ENCODE measurements around the gene SDHB. TPM values are rescaled to one million over a fixed set of nuclear protein-coding genes. Genes with fewer than 3 reads are reported as not detected.

SDHB gene
- total RNA-seq, 1 donor from 2014 or later, result 47.2 TPM

GRCh38 chr1:17018849-17019248 is 35.0 kb downstream of the SDHB start:
- Mint-ChIP-seq H3K27me3 (ENCODE audit: low read depth) (no peaks in the 10 kb centered on the region), H3K4me3 (no peak overlapping the region), H3K4me1 (peaks cover 8% of the 10 kb centered on the region), H3K36me3 (ENCODE audit: low read depth) (peaks cover 5% of the 10 kb centered on the region), H3K27ac (ENCODE audit: unreplicated experiment) (no peak overlapping the region), H3K9me3 (no peaks in the 10 kb centered on the region)
- no peak for DNase-seq (ENCODE audit: low read depth, low spot score)
- TF ChIP-seq, protein P1, sequence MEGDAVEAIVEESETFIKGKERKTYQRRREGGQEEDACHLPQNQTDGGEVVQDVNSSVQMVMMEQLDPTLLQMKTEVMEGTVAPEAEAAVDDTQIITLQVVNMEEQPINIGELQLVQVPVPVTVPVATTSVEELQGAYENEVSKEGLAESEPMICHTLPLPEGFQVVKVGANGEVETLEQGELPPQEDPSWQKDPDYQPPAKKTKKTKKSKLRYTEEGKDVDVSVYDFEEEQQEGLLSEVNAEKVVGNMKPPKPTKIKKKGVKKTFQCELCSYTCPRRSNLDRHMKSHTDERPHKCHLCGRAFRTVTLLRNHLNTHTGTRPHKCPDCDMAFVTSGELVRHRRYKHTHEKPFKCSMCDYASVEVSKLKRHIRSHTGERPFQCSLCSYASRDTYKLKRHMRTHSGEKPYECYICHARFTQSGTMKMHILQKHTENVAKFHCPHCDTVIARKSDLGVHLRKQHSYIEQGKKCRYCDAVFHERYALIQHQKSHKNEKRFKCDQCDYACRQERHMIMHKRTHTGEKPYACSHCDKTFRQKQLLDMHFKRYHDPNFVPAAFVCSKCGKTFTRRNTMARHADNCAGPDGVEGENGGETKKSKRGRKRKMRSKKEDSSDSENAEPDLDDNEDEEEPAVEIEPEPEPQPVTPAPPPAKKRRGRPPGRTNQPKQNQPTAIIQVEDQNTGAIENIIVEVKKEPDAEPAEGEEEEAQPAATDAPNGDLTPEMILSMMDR (conservative IDR thresholded peaks at IDR 0.05), result no peak

DNA sequence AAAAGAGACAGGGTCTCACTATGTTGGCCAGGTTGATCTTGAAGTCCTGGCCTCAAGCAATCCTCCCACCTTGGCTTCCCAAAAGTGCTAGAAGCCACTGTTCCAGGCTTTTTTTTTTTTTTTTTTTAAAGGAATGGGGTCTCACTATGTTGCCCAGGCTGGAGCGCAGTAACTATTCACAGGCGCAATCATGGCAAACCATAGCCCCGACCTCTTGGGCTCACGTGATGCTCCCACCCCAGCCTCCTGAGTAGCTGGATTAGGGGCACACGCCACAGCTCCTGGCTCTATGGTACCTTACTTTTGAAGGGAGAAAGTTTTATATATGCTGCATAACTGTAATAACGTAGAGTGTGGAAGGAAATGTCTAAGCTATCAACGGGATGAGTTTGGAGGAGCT is 36.4 kb downstream of the SDHB start:
- H3K4me1 Mint-ChIP-seq, result peaks cover 8% of the 10 kb centered on the region
- TF ChIP-seq, protein P1 (conservative IDR thresholded peaks at IDR 0.05), result no peak
- no peak overlapping the region for H3K4me3 Mint-ChIP-seq
- no peak for DNase-seq (ENCODE audit: low read depth, low spot score)
- peaks cover 5% of the 10 kb centered on the region for H3K27me3 Mint-ChIP-seq (ENCODE audit: low read depth)
- no peak overlapping the region for H3K27ac Mint-ChIP-seq (ENCODE audit: unreplicated experiment)
- H3K9me3 Mint-ChIP-seq, result no peaks in the 10 kb centered on the region
- peaks cover 5% of the 10 kb centered on the region for H3K36me3 Mint-ChIP-seq (ENCODE audit: low read depth)

DNA sequence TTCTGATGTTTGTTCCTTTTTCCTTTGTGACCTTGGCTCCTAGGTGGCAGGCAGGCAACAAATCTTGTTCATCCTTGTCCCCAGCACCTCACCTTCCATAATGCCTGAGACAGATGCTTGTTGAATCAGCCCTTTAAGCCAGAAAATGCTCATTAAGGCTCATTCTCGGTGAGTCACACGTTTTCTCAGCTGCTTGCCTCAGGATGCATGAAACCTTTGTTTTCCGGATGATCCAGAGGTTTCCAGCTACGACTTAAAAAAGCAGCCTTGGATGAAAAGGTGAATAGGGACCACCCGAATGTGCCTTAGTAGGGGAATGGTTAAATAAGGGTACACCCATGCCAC is 37.5 kb downstream of the SDHB start:
- TF ChIP-seq, protein P1 (conservative IDR thresholded peaks at IDR 0.05), result no peak
- peaks cover 5% of the 10 kb centered on the region for H3K27me3 Mint-ChIP-seq (ENCODE audit: low read depth)
- peak overlapping the region; percentile 74 for H3K4me3 Mint-ChIP-seq
- H3K4me1 Mint-ChIP-seq, result peaks cover 13% of the 10 kb centered on the region
- peaks cover 5% of the 10 kb centered on the region for H3K36me3 Mint-ChIP-seq (ENCODE audit: low read depth)
- H3K27ac Mint-ChIP-seq (ENCODE audit: unreplicated experiment), result no peak overlapping the region
- H3K9me3 Mint-ChIP-seq, result no peaks in the 10 kb centered on the region
- no peak for DNase-seq (ENCODE audit: low read depth, low spot score)

DNA sequence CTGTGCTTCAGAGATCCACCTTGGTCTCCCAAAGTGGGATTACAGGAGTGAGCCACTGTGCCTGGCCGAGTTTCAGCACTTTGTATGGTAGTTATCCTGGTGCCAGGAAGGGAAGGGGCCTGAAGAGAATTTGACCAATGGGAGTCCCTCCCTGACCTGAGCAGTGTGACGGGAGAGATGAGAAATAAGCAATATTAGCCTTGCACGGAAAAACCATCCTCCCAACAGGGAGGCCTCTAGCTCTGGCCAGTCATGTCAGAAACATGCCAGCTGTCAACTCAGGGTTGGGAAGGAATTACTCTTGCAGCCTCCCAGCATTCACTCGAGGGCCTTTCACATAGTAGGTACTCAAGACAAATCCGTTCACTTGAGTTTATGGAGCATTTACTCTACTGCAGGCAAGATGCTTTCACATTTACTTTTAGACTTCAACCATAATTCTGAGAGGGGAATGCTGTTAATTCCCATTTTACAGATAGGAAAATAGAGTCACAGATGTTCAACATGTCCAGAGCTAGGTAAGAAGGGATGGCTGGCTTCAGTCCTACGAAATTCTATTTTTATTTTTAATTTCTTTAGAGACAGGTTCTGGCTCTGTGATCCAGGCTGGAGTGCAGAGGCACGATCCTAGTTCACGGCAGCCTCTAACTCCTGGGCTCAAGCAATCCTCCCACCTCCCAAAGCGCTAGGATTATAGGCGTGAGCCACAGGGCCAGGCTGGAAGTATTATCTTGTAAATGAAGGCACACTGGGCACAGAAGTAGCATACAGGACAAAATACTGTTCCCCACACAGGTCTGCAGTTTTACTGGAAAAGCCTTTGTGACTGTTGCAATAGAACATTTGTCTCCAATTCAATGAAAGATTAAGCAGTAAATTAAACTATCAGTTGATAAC is 38.9 kb downstream of the SDHB start:
- Mint-ChIP-seq H3K36me3 (ENCODE audit: low read depth) (peaks cover 3% of the 10 kb centered on the region), H3K27me3 (ENCODE audit: low read depth) (peaks cover 7% of the 10 kb centered on the region), H3K4me1 (peaks cover 22% of the 10 kb centered on the region), H3K4me3 (peak overlapping the region; percentile 12), H3K27ac (ENCODE audit: unreplicated experiment) (no peak overlapping the region), H3K9me3 (no peaks in the 10 kb centered on the region)
- DNase-seq (ENCODE audit: low read depth, low spot score), result no peak
- TF ChIP-seq, protein P1 (conservative IDR thresholded peaks at IDR 0.05), result no peak

GRCh38 chr1:17013491-17014320 is 40.1 kb downstream of the SDHB start:
- H3K36me3 Mint-ChIP-seq (ENCODE audit: low read depth), result peaks cover 3% of the 10 kb centered on the region
- H3K27ac Mint-ChIP-seq (ENCODE audit: unreplicated experiment), result no peak overlapping the region
- H3K9me3 Mint-ChIP-seq, result no peaks in the 10 kb centered on the region
- peak overlapping the region; percentile 44 for H3K4me3 Mint-ChIP-seq
- TF ChIP-seq, protein P1 (conservative IDR thresholded peaks at IDR 0.05), result no peak
- peaks cover 25% of the 10 kb centered on the region for H3K4me1 Mint-ChIP-seq
- DNase-seq (ENCODE audit: low read depth, low spot score), result no peak
- H3K27me3 Mint-ChIP-seq (ENCODE audit: low read depth), result peaks cover 7% of the 10 kb centered on the region

Data from neural crest cell (in vitro differentiated cells).